Inflammatory macrophage treated with lipopolysaccharide for 1 hour (primary cell): ENCODE results near the gene DAND5.
A peak's percentile ranks its signal among the peaks of the same experiment; 100 is the strongest.

Source experiments
- DNase-seq, 2 donors: peaks; one replicate each; pipeline ENCODE4 v3.0.0-alpha.2; 2020 to 2022

DAND5 gene

GRCh38 chr19:13011653-13012389 lies 42.4 kb downstream of the DAND5 start:
- no peak for DNase-seq

GRCh38 chr19:13012390-13012689 lies 43.0 kb downstream of the DAND5 start:
- DNase-seq: no peak

GRCh38 chr19:13012690-13013608 lies 43.6 kb downstream of the DAND5 start:
- peak; percentile 43 to 64 for DNase-seq

- DNase-seq: no peak
Measured at GRCh38 chr19:13013649-13014048, 44.3 kb downstream of the DAND5 start.

GRCh38 chr19:13014101-13014920 lies 44.9 kb downstream of the DAND5 start:
- DNase-seq: peak in 1 of 2 donors; percentile 35

GRCh38 chr19:13014921-13015280 lies 45.5 kb downstream of the DAND5 start:
- DNase-seq: no peak

- no peak for DNase-seq
Measured at GRCh38 chr19:13015361-13016223, 46.2 kb downstream of the DAND5 start.

GRCh38 chr19:13016245-13016627 lies 46.9 kb downstream of the DAND5 start:
- DNase-seq: no peak

- DNase-seq: no peak
Measured at GRCh38 chr19:13016628-13017305, 47.4 kb downstream of the DAND5 start.

GRCh38 chr19:13017306-13018034 lies 48.1 kb downstream of the DAND5 start:
- no peak for DNase-seq

GRCh38 chr19:13018035-13018914 lies 48.9 kb downstream of the DAND5 start:
- DNase-seq: no peak

GRCh38 chr19:13019332-13019731 lies 50.0 kb downstream of the DAND5 start:
- DNase-seq: no peak

- DNase-seq: no peak
Measured at GRCh38 chr19:13020002-13020414, 50.6 kb downstream of the DAND5 start.

GRCh38 chr19:13022111-13022858 lies 52.9 kb downstream of the DAND5 start:
- peak in 1 of 2 donors; percentile 12 for DNase-seq

- DNase-seq: no peak
Measured at GRCh38 chr19:13022859-13023636, 53.7 kb downstream of the DAND5 start.

- no peak for DNase-seq
Measured at GRCh38 chr19:13023656-13024055, 54.3 kb downstream of the DAND5 start.
